Measurements from ENCODE around the gene VASH2. TPM values are rescaled to one million over a fixed set of nuclear protein-coding genes. Genes with fewer than 3 reads are reported as not detected.

Gene VASH2
- total and polyA plus RNA-seq, 2 experiments from 2014 or later = 0.06 TPM; not detected in 1

GRCh38 chr1:212973426-212973825 lies 23.1 kb downstream of the VASH2 start:
- Histone ChIP-seq H3K4me2 (ENCODE audit: unreplicated experiment) (no peak overlapping the region), H3K79me2 (ENCODE audit: insufficient read depth) (no peaks in the 10 kb centered on the region), H3K27me3 (replicated peaks; ENCODE audit: insufficient read depth) (peaks cover 19% of the 10 kb centered on the region; the same call in 1 of the 2 replicates), H4K20me1 (ENCODE audit: insufficient read depth) (no peaks in the 10 kb centered on the region), H3K9me2 (ENCODE audit: insufficient read depth) (no peaks in the 10 kb centered on the region), H3F3A (ENCODE audit: insufficient read depth) (no peaks in the 10 kb centered on the region), H3K9ac (no peak overlapping the region), H2AFZ (no peak overlapping the region), H3K4me3 (no peak overlapping the region), H3K4me1 (ENCODE audit: insufficient read depth) (no peaks in the 10 kb centered on the region), H3K27ac (no peak overlapping the region), H3K36me3 (ENCODE audit: low read depth) (no peaks in the 10 kb centered on the region), H3K9me3 (ENCODE audit: low read depth) (no peaks in the 10 kb centered on the region)
- TF ChIP-seq EZH2phosphoT487 (IDR thresholded peaks at IDR 0.05; ENCODE audit: insufficient read depth, low read depth) (no peak), EZH2 (IDR thresholded peaks at IDR 0.05; ENCODE audit: insufficient read depth, poor library complexity, severe bottlenecking) (no peak)
- WGBS, 2 experiments (ENCODE audit: low coverage in 1 of 2, low lambda C conversion rate in 2 of 2, missing lambda C conversion rate in 2 of 2) = 29 to 33% methylated on average over 4 of the region's 4 CpGs
- DNase-seq = no peak
- in situ Hi-C loops (cut with MboI) = no loop called here

- Histone ChIP-seq H3K27ac (no peak overlapping the region), H3K4me1 (ENCODE audit: insufficient read depth) (no peaks in the 10 kb centered on the region), H3K36me3 (ENCODE audit: low read depth) (no peaks in the 10 kb centered on the region), H3K4me3 (no peak overlapping the region), H2AFZ (no peak overlapping the region), H3K79me2 (ENCODE audit: insufficient read depth) (no peaks in the 10 kb centered on the region), H3K4me2 (ENCODE audit: unreplicated experiment) (no peak overlapping the region), H3F3A (ENCODE audit: insufficient read depth) (no peaks in the 10 kb centered on the region), H3K27me3 (replicated peaks; ENCODE audit: insufficient read depth) (peaks cover 23% of the 10 kb centered on the region), H4K20me1 (ENCODE audit: insufficient read depth) (no peaks in the 10 kb centered on the region), H3K9me3 (ENCODE audit: low read depth) (no peaks in the 10 kb centered on the region), H3K9ac (no peak overlapping the region), H3K9me2 (ENCODE audit: insufficient read depth) (no peaks in the 10 kb centered on the region)
- TF ChIP-seq EZH2 (IDR thresholded peaks at IDR 0.05; ENCODE audit: insufficient read depth, poor library complexity, severe bottlenecking) = no peak
- no peak for TF ChIP-seq EZH2phosphoT487 (IDR thresholded peaks at IDR 0.05; ENCODE audit: insufficient read depth, low read depth)
- in situ Hi-C loops (cut with MboI) = no loop called here
- WGBS, 2 experiments (ENCODE audit: low coverage in 1 of 2, low lambda C conversion rate in 2 of 2, missing lambda C conversion rate in 2 of 2) = 75 to 87% methylated on average over 8 of the region's 8 CpGs
- no peak for DNase-seq
Observed at GRCh38 chr1:212973899-212974298, 23.6 kb downstream of the VASH2 start.

GRCh38 chr1:212974711-212975110 lies 24.4 kb downstream of the VASH2 start:
- no peak overlapping the region for H3K4me2 ChIP-seq (ENCODE audit: unreplicated experiment)

GRCh38 chr1:212975111-212975918 lies 25.0 kb downstream of the VASH2 start:
- no peak for TF ChIP-seq EZH2phosphoT487 (IDR thresholded peaks at IDR 0.05; ENCODE audit: insufficient read depth, low read depth)
- TF ChIP-seq EZH2 (IDR thresholded peaks at IDR 0.05; ENCODE audit: insufficient read depth, poor library complexity, severe bottlenecking) = no peak
- in situ Hi-C loops (cut with MboI) = loop anchor here (25.0 kb wide), 3 partner anchors 313 to 888 kb away; no protein-coding TSS in a partner anchor
- no peaks in the 10 kb centered on the region for H3K4me1 ChIP-seq (ENCODE audit: insufficient read depth)

More at GRCh38 chr1:212974711-212975110, 24.4 kb downstream of the VASH2 start:
- H3K27me3 ChIP-seq (replicated peaks; ENCODE audit: insufficient read depth) = peaks cover 23% of the 10 kb centered on the region
- H3K9ac ChIP-seq = no peak overlapping the region
- no peak for TF ChIP-seq EZH2phosphoT487 (IDR thresholded peaks at IDR 0.05; ENCODE audit: insufficient read depth, low read depth)
- TF ChIP-seq EZH2 (IDR thresholded peaks at IDR 0.05; ENCODE audit: insufficient read depth, poor library complexity, severe bottlenecking) = no peak
- no peak overlapping the region for H3K27ac ChIP-seq
- H3K36me3 ChIP-seq (ENCODE audit: low read depth) = no peaks in the 10 kb centered on the region
- no peaks in the 10 kb centered on the region for H3F3A ChIP-seq (ENCODE audit: insufficient read depth)
- H3K79me2 ChIP-seq (ENCODE audit: insufficient read depth) = no peaks in the 10 kb centered on the region
- no peak for DNase-seq
- no peaks in the 10 kb centered on the region for H3K9me3 ChIP-seq (ENCODE audit: low read depth)
- 48 to 49% methylated on average over 6 of the region's 6 CpGs for WGBS, 2 experiments (ENCODE audit: low coverage in 1 of 2, low lambda C conversion rate in 2 of 2, missing lambda C conversion rate in 2 of 2)
- H3K4me1 ChIP-seq (ENCODE audit: insufficient read depth) = no peaks in the 10 kb centered on the region
- no peak overlapping the region for H3K4me3 ChIP-seq
- H3K9me2 ChIP-seq (ENCODE audit: insufficient read depth) = no peaks in the 10 kb centered on the region
- in situ Hi-C loops (cut with MboI) = loop anchor here (25.0 kb wide), 3 partner anchors 312 to 887 kb away; no protein-coding TSS in a partner anchor
- no peaks in the 10 kb centered on the region for H4K20me1 ChIP-seq (ENCODE audit: insufficient read depth)
- H2AFZ ChIP-seq = no peak overlapping the region

More at GRCh38 chr1:212975111-212975918, 25.0 kb downstream of the VASH2 start:
- Histone ChIP-seq H3K9me3 (ENCODE audit: low read depth) (no peaks in the 10 kb centered on the region), H3K9me2 (ENCODE audit: insufficient read depth) (no peaks in the 10 kb centered on the region), H3K9ac (no peak overlapping the region), H3K4me2 (ENCODE audit: unreplicated experiment) (no peak overlapping the region), H3F3A (ENCODE audit: insufficient read depth) (no peaks in the 10 kb centered on the region), H3K79me2 (ENCODE audit: insufficient read depth) (no peaks in the 10 kb centered on the region), H3K36me3 (ENCODE audit: low read depth) (no peaks in the 10 kb centered on the region), H3K4me3 (no peak overlapping the region), H3K27me3 (replicated peaks; ENCODE audit: insufficient read depth) (peaks cover 23% of the 10 kb centered on the region), H3K27ac (no peak overlapping the region), H2AFZ (no peak overlapping the region), H4K20me1 (ENCODE audit: insufficient read depth) (no peaks in the 10 kb centered on the region)
- DNase-seq = peak; percentile 40
- 77 to 78% methylated on average over 10 of the region's 10 CpGs for WGBS, 2 experiments (ENCODE audit: low coverage in 1 of 2, low lambda C conversion rate in 2 of 2, missing lambda C conversion rate in 2 of 2)

Data from GM23248 (cell line).